NCI-H2107 treated with DMSO at 0.1 percent for 48 hours (cell line): Measurements from ENCODE around the gene RBFOX1.

Source experiments
- DNase-seq: peaks from one replicate; lab custom pipeline; 2025; ENCODE audit not compliant: unreplicated experiment; lab: John Stamatoyannopoulos, UW

The RBFOX1 gene

GRCh38 chr16:7372095-7372494 is 39.5 kb downstream of the RBFOX1 start:
- DNase-seq, result no peak

GRCh38 chr16:7373776-7374175 is 41.1 kb downstream of the RBFOX1 start:
- no peak for DNase-seq

GRCh38 chr16:7374614-7375174 is 42.0 kb downstream of the RBFOX1 start:
- DNase-seq, result no peak

- no peak for DNase-seq
Observed at GRCh38 chr16:7376227-7376626, 43.6 kb downstream of the RBFOX1 start.

- DNase-seq, result no peak
Observed at GRCh38 chr16:7377231-7377630, 44.6 kb downstream of the RBFOX1 start.

- no peak for DNase-seq
Observed at GRCh38 chr16:7378024-7378695, 45.5 kb downstream of the RBFOX1 start.

GRCh38 chr16:7380441-7380840 is 47.8 kb downstream of the RBFOX1 start:
- DNase-seq, result no peak

GRCh38 chr16:7380911-7381310 is 48.3 kb downstream of the RBFOX1 start:
- no peak for DNase-seq

GRCh38 chr16:7381671-7382070 is 49.0 kb downstream of the RBFOX1 start:
- DNase-seq, result no peak

GRCh38 chr16:7382521-7382920 is 49.9 kb downstream of the RBFOX1 start:
- DNase-seq, result no peak

GRCh38 chr16:7390974-7391373 is 58.3 kb downstream of the RBFOX1 start:
- no peak for DNase-seq

- DNase-seq, result no peak
Observed at GRCh38 chr16:7391694-7392093, 59.0 kb downstream of the RBFOX1 start.

- DNase-seq, result no peak
Observed at GRCh38 chr16:7392206-7392605, 59.6 kb downstream of the RBFOX1 start.

GRCh38 chr16:7393680-7394079 is 61.0 kb downstream of the RBFOX1 start:
- DNase-seq, result no peak

GRCh38 chr16:7394720-7395336 is 62.2 kb downstream of the RBFOX1 start:
- DNase-seq, result no peak

GRCh38 chr16:7397901-7398300 is 65.3 kb downstream of the RBFOX1 start:
- no peak for DNase-seq

- no peak for DNase-seq
Observed at GRCh38 chr16:7398536-7398935, 65.9 kb downstream of the RBFOX1 start.

- no peak for DNase-seq
Observed at GRCh38 chr16:7399296-7399695, 66.7 kb downstream of the RBFOX1 start.

- no peak for DNase-seq
Observed at GRCh38 chr16:7400117-7400890, 67.7 kb downstream of the RBFOX1 start.

- no peak for DNase-seq
Observed at GRCh38 chr16:7404217-7404616, 71.6 kb downstream of the RBFOX1 start.

GRCh38 chr16:7405166-7405565 is 72.5 kb downstream of the RBFOX1 start:
- DNase-seq, result no peak
